Stimulated activated CD4-positive, alpha-beta T cell treated with anti-CD3 and anti-CD28 coated beads, Interleukin-1b, Interleukin-23, amount 100 ng/mL, for 1 hour (primary cell): ENCODE results near the gene HOMER2.
"Not testable (repeated sequence)": the region's sequence is repeated elsewhere in the genome, so short reads cannot be mapped to it uniquely, and the experiment has no call there.

ENCODE experiments used
- DNase-seq, 2 donors: peaks; one replicate each; pipeline ENCODE4 v3.0.0-alpha.2; 2020; ENCODE audit warnings: low read depth in 2 of 2

HOMER2 gene

GRCh38 chr15:82831894-82832600 lies 120.5 kb downstream of the HOMER2 start:
- no peak for DNase-seq

GRCh38 chr15:82830427-82831173 lies 121.9 kb downstream of the HOMER2 start:
- no peak for DNase-seq

- no peak for DNase-seq
Measured at GRCh38 chr15:82829234-82829633, 123.3 kb downstream of the HOMER2 start.

- DNase-seq = no peak
Measured at GRCh38 chr15:82828075-82828474, 124.4 kb downstream of the HOMER2 start.

- no peak for DNase-seq
Measured at GRCh38 chr15:82823049-82823448, 129.5 kb downstream of the HOMER2 start.

- not testable (repeated sequence) for DNase-seq
Measured at GRCh38 chr15:82821851-82822250, 130.7 kb downstream of the HOMER2 start.

GRCh38 chr15:82821396-82821795 lies 131.1 kb downstream of the HOMER2 start:
- not testable (repeated sequence) for DNase-seq

- DNase-seq = no peak
Measured at GRCh38 chr15:82820128-82820527, 132.4 kb downstream of the HOMER2 start.

GRCh38 chr15:82812994-82813393 lies 139.5 kb downstream of the HOMER2 start:
- no peak for DNase-seq

- DNase-seq = no peak
Measured at GRCh38 chr15:82810890-82811426, 141.6 kb downstream of the HOMER2 start.

GRCh38 chr15:82810061-82810889 lies 142.2 kb downstream of the HOMER2 start:
- no peak for DNase-seq

- peak; percentile 82 to 86 for DNase-seq
Measured at GRCh38 chr15:82809308-82810060, 143.0 kb downstream of the HOMER2 start, which contains the start of gene WHAMM. Gene WHAMM (plus strand): TSS chr15:82809628. CDS start chr15:82809727, 99 bp downstream.

GRCh38 chr15:82808634-82809041 lies 143.9 kb downstream of the HOMER2 start:
- no peak for DNase-seq

- no peak for DNase-seq
Measured at GRCh38 chr15:82807920-82808633, 144.4 kb downstream of the HOMER2 start.

GRCh38 chr15:82805994-82806406 lies 146.5 kb downstream of the HOMER2 start, which contains the start of gene FSD2:
Gene FSD2 (minus strand): TSS chr15:82806069. CDS start chr15:82787390, 18,679 bp downstream.
- no peak for DNase-seq

- DNase-seq = no peak
Measured at GRCh38 chr15:82804575-82804949, 148.0 kb downstream of the HOMER2 start.

- no peak for DNase-seq
Measured at GRCh38 chr15:82803793-82804574, 148.5 kb downstream of the HOMER2 start.

GRCh38 chr15:82802497-82802896 lies 150.0 kb downstream of the HOMER2 start:
- no peak for DNase-seq

- DNase-seq = no peak
Measured at GRCh38 chr15:82799183-82799841, 153.2 kb downstream of the HOMER2 start.
